HG03103 (cell line): ENCODE measurements around the gene SERBP1.
"Not testable (repeated sequence)": the region's sequence is repeated elsewhere in the genome, so short reads cannot be mapped to it uniquely, and the experiment has no call there.

Experiments used
- ATAC-seq: cut with Tn5 transposase; IDR thresholded peaks from one replicate; pipeline ENCODE4 v1.9.1; 2021; ENCODE audit warnings: low read depth; ENCODE audit not compliant: unreplicated experiment

Gene SERBP1

GRCh38 chr1:67413101-67413500 is 17.1 kb downstream of the SERBP1 start:
- ATAC-seq: not testable (repeated sequence)

GRCh38 chr1:67408148-67408547 is 22.1 kb downstream of the SERBP1 start:
- no peak for ATAC-seq

GRCh38 chr1:67407498-67407897 is 22.7 kb downstream of the SERBP1 start:
- ATAC-seq: no peak

- no peak for ATAC-seq
Observed at GRCh38 chr1:67405473-67406245, 24.5 kb downstream of the SERBP1 start.

GRCh38 chr1:67404212-67404620 is 26.0 kb downstream of the SERBP1 start:
- ATAC-seq: no peak

- ATAC-seq: no peak
Observed at GRCh38 chr1:67401443-67401842, 28.8 kb downstream of the SERBP1 start.

GRCh38 chr1:67400029-67400786 is 30.0 kb downstream of the SERBP1 start:
- ATAC-seq: not testable (repeated sequence)

GRCh38 chr1:67399199-67399993 is 30.8 kb downstream of the SERBP1 start:
- ATAC-seq: no peak

GRCh38 chr1:67394548-67394947 is 35.7 kb downstream of the SERBP1 start:
- ATAC-seq: no peak

- no peak for ATAC-seq
Observed at GRCh38 chr1:67393737-67394136, 36.5 kb downstream of the SERBP1 start.

GRCh38 chr1:67393240-67393639 is 37.0 kb downstream of the SERBP1 start:
- ATAC-seq: no peak

- no peak for ATAC-seq
Observed at GRCh38 chr1:67390041-67390887, 39.9 kb downstream of the SERBP1 start.

- ATAC-seq: no peak
Observed at GRCh38 chr1:67383999-67384638, 46.1 kb downstream of the SERBP1 start.

GRCh38 chr1:67382292-67382691 is 47.9 kb downstream of the SERBP1 start:
- ATAC-seq: no peak

- ATAC-seq: no peak
Observed at GRCh38 chr1:67381154-67381553, 49.0 kb downstream of the SERBP1 start.

- no peak for ATAC-seq
Observed at GRCh38 chr1:67377253-67377652, 52.9 kb downstream of the SERBP1 start.

- no peak for ATAC-seq
Observed at GRCh38 chr1:67376381-67376780, 53.8 kb downstream of the SERBP1 start.

GRCh38 chr1:67372898-67373297 is 57.3 kb downstream of the SERBP1 start:
- ATAC-seq: no peak

GRCh38 chr1:67372136-67372535 is 58.1 kb downstream of the SERBP1 start:
- no peak for ATAC-seq

- no peak for ATAC-seq
Observed at GRCh38 chr1:67371681-67372080, 58.5 kb downstream of the SERBP1 start.
